ENCODE results near the gene C3orf62. TPM values are rescaled to one million over a fixed set of nuclear protein-coding genes. Genes with fewer than 3 reads are reported as not detected.

C3orf62 gene
- total RNA-seq, 2 experiments from 2014 or later = 7.0 to 7.5 TPM

- H3K9me3 ChIP-seq (ENCODE audit: control insufficient read depth in 1 of 2, insufficient read depth in 1 of 2, low read length in 2 of 2) = no peaks in the 10 kb centered on the region
- DNase-seq = no peak
- H3K4me1 ChIP-seq (ENCODE audit: insufficient read depth, low read length) = peaks cover 5% of the 10 kb centered on the region
- peaks cover 17% of the 10 kb centered on the region for H3K36me3 ChIP-seq (ENCODE audit: insufficient read depth, low read length)
- H3K4me3 ChIP-seq (ENCODE audit: low read length) = no peak overlapping the region
- H3K27me3 Mint-ChIP-seq = no peaks in the 10 kb centered on the region
- no peak overlapping the region for H3K27ac ChIP-seq (ENCODE audit: low read depth in 1 of 2, low read length in 2 of 2)
- H3K27ac Mint-ChIP-seq = no peak overlapping the region
- peaks cover 5% of the 10 kb centered on the region for H3K4me1 Mint-ChIP-seq (ENCODE audit: low read depth)
- TF ChIP-seq, protein P1, sequence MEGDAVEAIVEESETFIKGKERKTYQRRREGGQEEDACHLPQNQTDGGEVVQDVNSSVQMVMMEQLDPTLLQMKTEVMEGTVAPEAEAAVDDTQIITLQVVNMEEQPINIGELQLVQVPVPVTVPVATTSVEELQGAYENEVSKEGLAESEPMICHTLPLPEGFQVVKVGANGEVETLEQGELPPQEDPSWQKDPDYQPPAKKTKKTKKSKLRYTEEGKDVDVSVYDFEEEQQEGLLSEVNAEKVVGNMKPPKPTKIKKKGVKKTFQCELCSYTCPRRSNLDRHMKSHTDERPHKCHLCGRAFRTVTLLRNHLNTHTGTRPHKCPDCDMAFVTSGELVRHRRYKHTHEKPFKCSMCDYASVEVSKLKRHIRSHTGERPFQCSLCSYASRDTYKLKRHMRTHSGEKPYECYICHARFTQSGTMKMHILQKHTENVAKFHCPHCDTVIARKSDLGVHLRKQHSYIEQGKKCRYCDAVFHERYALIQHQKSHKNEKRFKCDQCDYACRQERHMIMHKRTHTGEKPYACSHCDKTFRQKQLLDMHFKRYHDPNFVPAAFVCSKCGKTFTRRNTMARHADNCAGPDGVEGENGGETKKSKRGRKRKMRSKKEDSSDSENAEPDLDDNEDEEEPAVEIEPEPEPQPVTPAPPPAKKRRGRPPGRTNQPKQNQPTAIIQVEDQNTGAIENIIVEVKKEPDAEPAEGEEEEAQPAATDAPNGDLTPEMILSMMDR (IDR thresholded peaks at IDR 0.05) = no peak
- ATAC-seq (ENCODE audit: poor library complexity) = no peak
- H3K4me3 Mint-ChIP-seq = no peak overlapping the region
- H3K9me3 Mint-ChIP-seq = no peaks in the 10 kb centered on the region
- ChIA-PET POLR2A (no interaction called here), CTCF (no interaction called here)
- intact Hi-C loops (cut with DNase I, micrococcal nuclease) = loop anchor here in 1 of 2 experiments (10.0 kb wide), 1 partner anchor 286 kb away; no protein-coding TSS in a partner anchor
- H3K36me3 Mint-ChIP-seq (ENCODE audit: low read depth) = peaks cover 19% of the 10 kb centered on the region
- no peaks in the 10 kb centered on the region for H3K27me3 ChIP-seq (ENCODE audit: control insufficient read depth in 1 of 2, insufficient read depth in 2 of 2, low read length in 2 of 2)
These were observed 6.0 kb downstream of the C3orf62 start for GRCh38 chr3:49271047-49271446.

GRCh38 chr3:49270156-49270500 is 6.9 kb downstream of the C3orf62 start:
- Mint-ChIP-seq H3K9me3 (no peaks in the 10 kb centered on the region), H3K4me1 (ENCODE audit: low read depth) (no peaks in the 10 kb centered on the region), H3K27me3 (no peaks in the 10 kb centered on the region), H3K27ac (no peak overlapping the region), H3K36me3 (ENCODE audit: low read depth) (peaks cover 19% of the 10 kb centered on the region), H3K4me3 (no peak overlapping the region)
- no peak for DNase-seq
- intact Hi-C loops (cut with DNase I, micrococcal nuclease) = loop anchor here in 1 of 2 experiments (10.0 kb wide), 1 partner anchor 285 kb away; no protein-coding TSS in a partner anchor
- TF ChIP-seq, protein P1 (IDR thresholded peaks at IDR 0.05) = no peak
- POLR2A ChIA-PET = no interaction called here
- ATAC-seq (ENCODE audit: poor library complexity) = no peak
- CTCF ChIA-PET = no interaction called here
- H3K9me3 ChIP-seq (ENCODE audit: control insufficient read depth in 1 of 2, insufficient read depth in 1 of 2, low read length in 2 of 2) = no peaks in the 10 kb centered on the region
- no peaks in the 10 kb centered on the region for H3K27me3 ChIP-seq (ENCODE audit: control insufficient read depth in 1 of 2, insufficient read depth in 2 of 2, low read length in 2 of 2)
- H3K4me1 ChIP-seq (ENCODE audit: insufficient read depth, low read length) = no peaks in the 10 kb centered on the region
- no peak overlapping the region for H3K4me3 ChIP-seq (ENCODE audit: low read length)
- H3K27ac ChIP-seq (ENCODE audit: low read depth in 1 of 2, low read length in 2 of 2) = no peak overlapping the region
- peaks cover 17% of the 10 kb centered on the region for H3K36me3 ChIP-seq (ENCODE audit: insufficient read depth, low read length)

DNA sequence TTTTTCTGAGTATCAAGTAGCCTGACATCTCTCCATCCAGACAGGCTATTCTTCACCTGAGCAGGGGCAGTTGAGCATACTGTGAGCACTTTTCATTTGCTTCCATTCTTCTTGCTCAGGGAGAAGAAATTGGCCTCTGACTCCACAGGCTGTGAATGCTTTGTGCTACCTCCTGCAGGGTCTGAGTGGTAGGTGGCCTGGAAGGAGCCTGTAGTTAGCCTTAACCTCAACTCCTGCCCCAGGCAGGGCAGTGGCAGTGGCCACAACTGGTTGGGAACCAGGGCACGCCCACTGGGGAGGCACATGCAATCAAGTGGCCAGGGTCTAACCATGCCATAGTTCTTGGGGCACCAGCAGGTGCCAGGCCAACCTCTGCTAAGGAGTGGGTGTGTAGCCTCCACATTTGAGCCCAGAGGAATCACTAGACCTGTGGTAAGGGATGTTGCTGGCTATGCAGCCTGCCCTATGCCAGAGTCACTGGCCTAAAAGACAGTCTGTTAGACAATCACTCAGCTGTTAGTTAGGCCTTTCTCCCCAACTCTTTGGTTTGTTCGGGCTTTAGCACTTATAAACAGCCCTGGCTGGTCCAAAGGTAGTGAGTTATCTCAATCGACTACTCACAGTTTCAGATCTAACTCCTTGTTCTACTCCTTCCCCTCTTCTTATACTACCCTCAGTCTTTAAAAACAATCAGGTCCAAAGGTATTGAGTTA is 7.4 kb downstream of the C3orf62 start:
- Mint-ChIP-seq H3K9me3 (no peaks in the 10 kb centered on the region), H3K27ac (no peak overlapping the region), H3K36me3 (ENCODE audit: low read depth) (peaks cover 19% of the 10 kb centered on the region), H3K4me3 (no peak overlapping the region), H3K4me1 (ENCODE audit: low read depth) (no peaks in the 10 kb centered on the region), H3K27me3 (no peaks in the 10 kb centered on the region)
- ChIA-PET CTCF (no interaction called here), POLR2A (no interaction called here)
- intact Hi-C loops (cut with DNase I, micrococcal nuclease) = loop anchor here in 1 of 2 experiments (10.0 kb wide), 1 partner anchor 285 kb away; no protein-coding TSS in a partner anchor
- H3K9me3 ChIP-seq (ENCODE audit: control insufficient read depth in 1 of 2, insufficient read depth in 1 of 2, low read length in 2 of 2) = no peaks in the 10 kb centered on the region
- no peak overlapping the region for H3K4me3 ChIP-seq (ENCODE audit: low read length)
- ATAC-seq (ENCODE audit: poor library complexity) = no peak
- no peak overlapping the region for H3K27ac ChIP-seq (ENCODE audit: low read depth in 1 of 2, low read length in 2 of 2)
- no peaks in the 10 kb centered on the region for H3K4me1 ChIP-seq (ENCODE audit: insufficient read depth, low read length)
- no peak for DNase-seq
- TF ChIP-seq, protein P1 (IDR thresholded peaks at IDR 0.05) = no peak
- no peaks in the 10 kb centered on the region for H3K27me3 ChIP-seq (ENCODE audit: control insufficient read depth in 1 of 2, insufficient read depth in 2 of 2, low read length in 2 of 2)
- H3K36me3 ChIP-seq (ENCODE audit: insufficient read depth, low read length) = peaks cover 17% of the 10 kb centered on the region
